Liver (tissue), 9 donors: ENCODE measurements around the gene BLM. TPM values are rescaled to one million over a fixed set of nuclear protein-coding genes. Genes with fewer than 3 reads are reported as not detected.
A peak's percentile ranks its signal among the peaks of the same experiment; 100 is the strongest.

ENCODE experiments used
- DNase-seq: peaks from one replicate; pipeline ENCODE4 v3.0.0-alpha.2; 2017; ENCODE audit warnings: low spot score
- H3K27ac ChIP-seq, 2 donors: one replicate each; pipeline ENCODE4 v1.7.0; 2013; ENCODE audit warnings: inconsistent platforms in 2 of 2, low read length in 2 of 2, control low read depth in 1 of 2, low read depth in 1 of 2, mild to moderate bottlenecking in 1 of 2
- H3K27me3 ChIP-seq, 4 donors: one replicate each; pipeline versions ENCODE4 v1.6.1 to v1.7.0; 2013; ENCODE audit warnings: low read length in 3 of 4, inconsistent platforms in 1 of 4, mild to moderate bottlenecking in 1 of 4, moderate library complexity in 1 of 4; ENCODE audit not compliant: control insufficient read depth in 4 of 4, insufficient read depth in 4 of 4
- H3K36me3 ChIP-seq, 4 donors: one replicate each; pipeline versions ENCODE4 v1.6.1 to v1.7.0; 2013; ENCODE audit warnings: low read length in 3 of 4, mild to moderate bottlenecking in 3 of 4, low read depth in 1 of 4, moderate library complexity in 1 of 4; ENCODE audit not compliant: control insufficient read depth in 4 of 4, insufficient read depth in 3 of 4
- H3K4me1 ChIP-seq, 4 donors: one replicate each; pipeline versions ENCODE4 v1.6.1 to v1.7.0; 2013; ENCODE audit warnings: low read length in 3 of 4, mild to moderate bottlenecking in 3 of 4, moderate library complexity in 1 of 4; ENCODE audit not compliant: control insufficient read depth in 4 of 4, insufficient read depth in 4 of 4
- H3K4me3 ChIP-seq, 3 donors: one replicate each; pipeline versions ENCODE4 v1.6.1 to v1.7.0; 2013; ENCODE audit warnings: low read length in 3 of 3, control low read depth in 1 of 3, low read depth in 1 of 3, mild to moderate bottlenecking in 1 of 3
- H3K9ac ChIP-seq, 2 donors: one replicate each; pipeline ENCODE4 v1.7.0; 2013; ENCODE audit warnings: low read length in 2 of 2, mild to moderate bottlenecking in 2 of 2, moderate library complexity in 2 of 2, control low read depth in 1 of 2, low read depth in 1 of 2
- H3K9me3 ChIP-seq, 4 donors: one replicate each; pipeline versions ENCODE4 v1.6.1 to v1.7.0; 2013; ENCODE audit warnings: low read length in 3 of 4; ENCODE audit not compliant: control insufficient read depth in 4 of 4
- ATF3 ChIP-seq: IDR thresholded peaks from 2 replicates; pipeline ENCODE4 v1.6.1; 2016; ENCODE audit warnings: antibody characterized with exemption
- CTCF ChIP-seq: fragments of 150-350 bp; IDR thresholded peaks from 2 replicates; pipeline ENCODE4 v1.5.1; 2017; ENCODE audit warnings: improper control_type of control experiment, low read depth, low read length; ENCODE audit not compliant: missing input control
- EGR1 ChIP-seq, 2 donors: IDR thresholded peaks; 2 replicates each; pipeline ENCODE4 v1.6.1; 2016 to 2018; ENCODE audit warnings: antibody characterized with exemption in 2 of 2, low read depth in 2 of 2
- FOXA1 ChIP-seq: IDR thresholded peaks from 2 replicates; pipeline ENCODE4 v1.6.1; 2016; ENCODE audit warnings: antibody characterized with exemption
- FOXA2 ChIP-seq: IDR thresholded peaks from 2 replicates; pipeline ENCODE4 v1.6.1; 2016; ENCODE audit warnings: antibody characterized with exemption
- GABPA ChIP-seq, 2 donors: IDR thresholded peaks in 1 of 2; conservative IDR thresholded peaks in 1 of 2; 2 replicates each; pipeline ENCODE4 v1.6.1; 2016; ENCODE audit warnings: antibody characterized with exemption in 2 of 2, mild to moderate bottlenecking in 1 of 2, moderate library complexity in 1 of 2
- HNF4A ChIP-seq, 2 donors: conservative IDR thresholded peaks; 2 replicates each; pipeline ENCODE4 v1.6.1; 2016; ENCODE audit warnings: antibody characterized with exemption in 2 of 2, mild to moderate bottlenecking in 2 of 2
- HNF4G ChIP-seq: IDR thresholded peaks from 2 replicates; pipeline ENCODE4 v1.6.1; 2016; ENCODE audit warnings: antibody characterized with exemption
- JUND ChIP-seq, 2 donors: IDR thresholded peaks; 2 replicates each; pipeline ENCODE4 v1.6.1; 2016; ENCODE audit warnings: antibody characterized with exemption in 2 of 2
- MAX ChIP-seq: IDR thresholded peaks from 2 replicates; pipeline ENCODE4 v1.6.1; 2016; ENCODE audit warnings: antibody characterized with exemption
- NR2F2 ChIP-seq: IDR thresholded peaks from 2 replicates; pipeline ENCODE4 v1.6.1; 2016; ENCODE audit warnings: antibody characterized with exemption
- RAD21 ChIP-seq, 2 donors: IDR thresholded peaks; 2 replicates each; pipeline ENCODE4 v1.6.1; 2016; ENCODE audit warnings: antibody characterized with exemption in 2 of 2, mild to moderate bottlenecking in 2 of 2
- RXRA ChIP-seq, 2 donors: IDR thresholded peaks; 2 replicates each; pipeline ENCODE4 v1.6.1; 2017 to 2018; ENCODE audit warnings: antibody characterized with exemption in 2 of 2, mild to moderate bottlenecking in 1 of 2
- TAF1 ChIP-seq: conservative IDR thresholded peaks from 2 replicates; pipeline ENCODE4 v1.6.1; 2016; ENCODE audit warnings: antibody characterized with exemption, mild to moderate bottlenecking
- YY1 ChIP-seq: IDR thresholded peaks from 2 replicates; pipeline ENCODE4 v1.6.1; 2016; ENCODE audit warnings: antibody characterized with exemption, mild to moderate bottlenecking
- ZBTB33 ChIP-seq: IDR thresholded peaks from 2 replicates; pipeline ENCODE4 v1.6.1; 2016; ENCODE audit warnings: antibody characterized with exemption
- WGBS: extraction: QIAGEN DNeasy Blood & Tissue Kit; methylation state at CpG from one replicate; pipeline ENCODE4 v1.1.7; 2013; 5-methylcytosine and 5-hydroxymethylcytosine counted together
- polyA plus RNA-seq, 2 donors: library from polyadenylated mRNA; stranded (reverse) in 1 of 2; unstranded in 1 of 2; fragments of 200-250 nt in 1 of 2; fragments of >200 nt in 1 of 2; fragmentation: Nextera tagmentation in 1 of 2; extraction: Ambion mirVana in 1 of 2; gene quantifications; one replicate each; pipeline versions ENCODE4 v1.2.1 to v1.2.3, GENCODE V29; 2013 to 2015
- total RNA-seq, 2 donors: library from RNA; depleted of rRNA; stranded (reverse); fragments of >200 nt; gene quantifications; one replicate each; pipeline ENCODE4 v1.2.3, GENCODE V29; 2014
- TF ChIP-seq, protein P1 (sequence below): IDR thresholded peaks from 2 replicates; pipeline ENCODE4 v1.6.1; 2016; ENCODE audit warnings: antibody characterized with exemption, mild to moderate bottlenecking
- donor health status: healthy.
- donor health status: healthy.
- donor health status: healthy.
- donor health status: healthy.
- donor health status: healthy.

The BLM gene
- total and polyA plus RNA-seq, 4 donors: 0.33 to 15.1 (median 0.41) TPM

DNA sequence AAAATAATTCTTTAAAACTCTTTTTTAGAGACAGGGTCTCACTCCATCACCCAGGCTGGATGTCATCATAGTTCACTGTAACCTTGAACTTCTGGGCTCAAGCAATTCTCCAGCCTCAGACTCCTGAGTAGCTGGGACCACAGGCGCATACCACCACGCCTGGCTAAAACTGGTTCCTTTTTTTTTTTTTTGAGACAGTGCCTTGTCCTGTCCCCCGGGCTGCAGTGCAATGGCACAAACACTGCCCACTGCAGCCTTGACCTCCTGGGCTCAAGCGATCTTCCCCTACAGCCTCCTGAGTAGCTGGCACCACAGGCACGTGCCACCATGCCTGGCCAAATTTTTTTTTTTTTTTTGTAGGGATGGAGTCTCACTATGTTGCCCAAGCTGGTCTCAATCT, 127.5 kb downstream of the BLM start:
- no peak overlapping the region for H3K9ac ChIP-seq
- H3K27me3 ChIP-seq: no peaks in the 10 kb centered on the region
- no peak for TF ChIP-seq RAD21 (IDR thresholded peaks at IDR 0.05)
- no peak for TF ChIP-seq CTCF
- TF ChIP-seq NR2F2: no peak
- TF ChIP-seq GABPA (IDR thresholded peaks at IDR 0.05 in 1 of 2, conservative IDR thresholded peaks at IDR 0.05 in 1 of 2): no peak
- TF ChIP-seq JUND (IDR thresholded peaks at IDR 0.05): no peak
- no peak for TF ChIP-seq YY1
- TF ChIP-seq HNF4A (conservative IDR thresholded peaks at IDR 0.05): no peak
- TF ChIP-seq EGR1 (IDR thresholded peaks at IDR 0.05; ENCODE audit: low read depth in 2 of 2): no peak
- no peak for TF ChIP-seq TAF1
- TF ChIP-seq RXRA (IDR thresholded peaks at IDR 0.05): no peak
- no peak for TF ChIP-seq ATF3
- TF ChIP-seq, protein P1, sequence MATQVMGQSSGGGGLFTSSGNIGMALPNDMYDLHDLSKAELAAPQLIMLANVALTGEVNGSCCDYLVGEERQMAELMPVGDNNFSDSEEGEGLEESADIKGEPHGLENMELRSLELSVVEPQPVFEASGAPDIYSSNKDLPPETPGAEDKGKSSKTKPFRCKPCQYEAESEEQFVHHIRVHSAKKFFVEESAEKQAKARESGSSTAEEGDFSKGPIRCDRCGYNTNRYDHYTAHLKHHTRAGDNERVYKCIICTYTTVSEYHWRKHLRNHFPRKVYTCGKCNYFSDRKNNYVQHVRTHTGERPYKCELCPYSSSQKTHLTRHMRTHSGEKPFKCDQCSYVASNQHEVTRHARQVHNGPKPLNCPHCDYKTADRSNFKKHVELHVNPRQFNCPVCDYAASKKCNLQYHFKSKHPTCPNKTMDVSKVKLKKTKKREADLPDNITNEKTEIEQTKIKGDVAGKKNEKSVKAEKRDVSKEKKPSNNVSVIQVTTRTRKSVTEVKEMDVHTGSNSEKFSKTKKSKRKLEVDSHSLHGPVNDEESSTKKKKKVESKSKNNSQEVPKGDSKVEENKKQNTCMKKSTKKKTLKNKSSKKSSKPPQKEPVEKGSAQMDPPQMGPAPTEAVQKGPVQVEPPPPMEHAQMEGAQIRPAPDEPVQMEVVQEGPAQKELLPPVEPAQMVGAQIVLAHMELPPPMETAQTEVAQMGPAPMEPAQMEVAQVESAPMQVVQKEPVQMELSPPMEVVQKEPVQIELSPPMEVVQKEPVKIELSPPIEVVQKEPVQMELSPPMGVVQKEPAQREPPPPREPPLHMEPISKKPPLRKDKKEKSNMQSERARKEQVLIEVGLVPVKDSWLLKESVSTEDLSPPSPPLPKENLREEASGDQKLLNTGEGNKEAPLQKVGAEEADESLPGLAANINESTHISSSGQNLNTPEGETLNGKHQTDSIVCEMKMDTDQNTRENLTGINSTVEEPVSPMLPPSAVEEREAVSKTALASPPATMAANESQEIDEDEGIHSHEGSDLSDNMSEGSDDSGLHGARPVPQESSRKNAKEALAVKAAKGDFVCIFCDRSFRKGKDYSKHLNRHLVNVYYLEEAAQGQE: no peak
- TF ChIP-seq HNF4G: no peak
- 85% methylated on average over 5 of the region's 5 CpGs for WGBS
- H3K9me3 ChIP-seq: no peaks in the 10 kb centered on the region
- no peak overlapping the region for H3K27ac ChIP-seq
- no peak for DNase-seq
- no peaks in the 10 kb centered on the region for H3K36me3 ChIP-seq
- H3K4me1 ChIP-seq: no peaks in the 10 kb centered on the region
- H3K4me3 ChIP-seq: no peak overlapping the region

DNA sequence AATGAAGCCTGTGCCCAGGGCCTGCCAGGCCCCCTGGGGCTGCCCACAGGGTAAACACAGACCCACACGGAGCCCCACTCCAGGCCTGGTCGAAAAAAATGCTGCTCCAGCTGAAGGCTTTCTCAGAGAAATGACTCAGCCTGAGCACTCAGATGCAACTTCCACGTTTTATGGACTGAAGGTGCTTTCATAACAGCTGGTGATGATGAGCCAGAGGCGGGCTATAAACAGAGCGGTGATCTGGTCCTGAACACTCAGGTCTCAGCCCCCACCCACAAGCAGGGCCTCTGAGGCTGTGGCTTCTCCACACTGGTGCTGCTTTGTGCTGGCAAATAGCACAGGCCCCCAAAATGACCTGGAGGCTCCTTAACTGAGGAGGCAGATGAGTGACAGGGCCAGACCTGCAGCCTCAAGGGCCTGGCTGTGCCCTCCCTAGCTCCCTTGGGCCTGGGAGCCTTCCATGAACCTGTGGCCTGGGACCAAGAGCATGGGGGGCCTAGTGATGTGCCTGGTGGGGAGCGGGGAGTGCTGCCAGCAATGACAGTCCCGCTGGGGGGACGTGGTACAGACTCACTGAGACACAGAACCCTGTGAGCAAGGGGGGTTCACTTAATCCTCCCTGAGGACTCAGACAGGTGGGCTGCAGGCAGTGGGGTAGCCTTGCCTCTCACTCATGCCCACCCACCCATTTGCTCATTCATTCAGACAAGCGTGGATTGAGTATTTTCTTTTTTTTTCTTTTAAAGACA, 128.2 kb downstream of the BLM start:
- WGBS: 84% methylated on average over 9 of the region's 9 CpGs
- TF ChIP-seq RAD21 (IDR thresholded peaks at IDR 0.05) (no peak), FOXA1 (no peak), EGR1 (IDR thresholded peaks at IDR 0.05; ENCODE audit: low read depth in 2 of 2) (no peak), TAF1 (no peak), CTCF (no peak), MAX (no peak), HNF4A (conservative IDR thresholded peaks at IDR 0.05) (no peak), HNF4G (no peak), ZBTB33 (no peak), FOXA2 (no peak), JUND (IDR thresholded peaks at IDR 0.05) (no peak), NR2F2 (no peak), RXRA (IDR thresholded peaks at IDR 0.05) (no peak)
- TF ChIP-seq, protein P1: no peak

More for the DNA sequence above, 128.2 kb downstream of the BLM start:
- H3K9me3 ChIP-seq: no peaks in the 10 kb centered on the region
- no peak overlapping the region for H3K4me3 ChIP-seq
- H3K9ac ChIP-seq: no peak overlapping the region
- DNase-seq: no peak
- no peaks in the 10 kb centered on the region for H3K4me1 ChIP-seq
- peak overlapping the region in 1 of 2 donors; percentile 4 for H3K27ac ChIP-seq
- no peaks in the 10 kb centered on the region for H3K36me3 ChIP-seq
- H3K27me3 ChIP-seq: no peaks in the 10 kb centered on the region
